AG04449 (cell line): ENCODE data around the gene SIPA1L2.

Source experiments
- CTCF ChIA-PET: fragments of 350-600 bp; formaldehyde crosslinking; extraction: SDS; loops from one replicate; lab custom pipeline; 2021; ENCODE audit warnings: antibody characterized with exemption; lab: Yijun Ruan, JAX
- POLR2A ChIA-PET: fragments of 400-600, 350-600 bp; formaldehyde crosslinking; extraction: SDS; loops from one replicate; lab custom pipeline; 2020; ENCODE audit warnings: antibody characterized with exemption, inconsistent platforms; lab: Yijun Ruan, JAX
- DNase-seq: peaks from one replicate; pipeline ENCODE4 v3.0.0-alpha.2; 2010; ENCODE audit warnings: low read depth, low spot score
- H3K4me3 ChIP-seq: 2 replicates; pipeline ENCODE4 v1.5.1; 2011; ENCODE audit warnings: low read depth, mild to moderate bottlenecking, control low read depth, low read length
- TF ChIP-seq, protein P1 (sequence below): IDR thresholded peaks from one replicate; pipeline ENCODE4 v1.5.1; 2011; ENCODE audit warnings: mild to moderate bottlenecking, moderate library complexity, low read length, control low read depth, inconsistent platforms; ENCODE audit not compliant: insufficient read depth; ENCODE audit errors: missing control alignments

SIPA1L2 gene

DNA sequence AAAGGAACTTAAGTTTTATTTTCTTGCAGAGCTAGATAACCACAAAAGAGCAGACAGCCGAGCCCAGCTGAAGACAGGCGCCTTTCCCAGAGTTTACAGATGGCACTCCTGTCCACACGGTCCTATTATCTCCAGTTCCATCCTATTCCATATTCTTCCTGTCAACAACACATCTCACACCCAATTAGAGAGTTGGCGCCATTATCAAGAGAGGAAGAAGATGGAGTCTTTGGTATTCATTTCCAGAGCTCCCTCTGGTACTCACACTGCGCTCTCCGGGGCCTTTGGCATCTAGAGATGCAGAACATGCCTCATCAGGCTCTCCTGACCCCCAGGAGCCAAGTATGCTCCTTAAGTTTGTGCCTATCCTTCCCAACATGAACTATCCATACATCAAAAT lies 43.3 kb upstream of the SIPA1L2 start:
- ChIA-PET CTCF (no interaction called here), POLR2A (no interaction called here)
- no peak for DNase-seq
- no peak overlapping the region for H3K4me3 ChIP-seq
- TF ChIP-seq, protein P1, sequence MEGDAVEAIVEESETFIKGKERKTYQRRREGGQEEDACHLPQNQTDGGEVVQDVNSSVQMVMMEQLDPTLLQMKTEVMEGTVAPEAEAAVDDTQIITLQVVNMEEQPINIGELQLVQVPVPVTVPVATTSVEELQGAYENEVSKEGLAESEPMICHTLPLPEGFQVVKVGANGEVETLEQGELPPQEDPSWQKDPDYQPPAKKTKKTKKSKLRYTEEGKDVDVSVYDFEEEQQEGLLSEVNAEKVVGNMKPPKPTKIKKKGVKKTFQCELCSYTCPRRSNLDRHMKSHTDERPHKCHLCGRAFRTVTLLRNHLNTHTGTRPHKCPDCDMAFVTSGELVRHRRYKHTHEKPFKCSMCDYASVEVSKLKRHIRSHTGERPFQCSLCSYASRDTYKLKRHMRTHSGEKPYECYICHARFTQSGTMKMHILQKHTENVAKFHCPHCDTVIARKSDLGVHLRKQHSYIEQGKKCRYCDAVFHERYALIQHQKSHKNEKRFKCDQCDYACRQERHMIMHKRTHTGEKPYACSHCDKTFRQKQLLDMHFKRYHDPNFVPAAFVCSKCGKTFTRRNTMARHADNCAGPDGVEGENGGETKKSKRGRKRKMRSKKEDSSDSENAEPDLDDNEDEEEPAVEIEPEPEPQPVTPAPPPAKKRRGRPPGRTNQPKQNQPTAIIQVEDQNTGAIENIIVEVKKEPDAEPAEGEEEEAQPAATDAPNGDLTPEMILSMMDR = no peak

DNA sequence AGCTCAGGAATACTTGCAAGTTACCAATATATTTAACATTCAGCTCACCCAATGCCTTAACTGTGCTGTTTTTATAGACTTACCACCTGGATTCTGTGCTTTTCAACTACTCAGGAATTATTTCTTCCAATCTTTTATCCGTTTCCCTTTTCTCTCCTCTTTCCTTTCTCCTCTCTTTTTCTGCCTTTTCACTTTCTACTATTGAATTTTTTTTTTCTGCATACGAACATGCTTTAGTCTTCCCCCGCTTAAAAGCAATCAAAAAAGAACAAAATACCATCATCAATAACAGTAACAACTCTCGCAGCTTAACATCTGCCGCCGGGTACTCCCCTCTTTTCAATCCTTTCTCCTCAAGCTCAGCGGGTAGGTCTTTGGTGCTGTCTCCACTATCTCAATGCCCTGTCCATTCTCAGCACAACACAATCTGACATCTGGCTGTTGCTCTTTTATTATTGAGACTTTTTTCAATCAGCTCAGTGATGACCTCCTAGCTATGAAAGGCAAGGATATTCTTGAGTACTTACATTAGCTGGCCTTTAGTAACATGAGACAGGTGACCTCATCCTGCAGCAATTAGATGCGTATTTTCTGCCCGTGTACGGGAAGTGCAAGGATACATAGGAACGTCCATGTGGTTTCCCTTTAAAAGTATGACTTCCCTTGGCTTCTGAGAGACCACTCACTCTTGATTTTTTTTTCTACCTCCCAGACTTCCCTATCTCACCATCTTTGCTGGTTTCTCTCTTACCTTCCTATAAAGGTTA lies 40.2 kb upstream of the SIPA1L2 start:
- CTCF ChIA-PET = no interaction called here

DNA sequence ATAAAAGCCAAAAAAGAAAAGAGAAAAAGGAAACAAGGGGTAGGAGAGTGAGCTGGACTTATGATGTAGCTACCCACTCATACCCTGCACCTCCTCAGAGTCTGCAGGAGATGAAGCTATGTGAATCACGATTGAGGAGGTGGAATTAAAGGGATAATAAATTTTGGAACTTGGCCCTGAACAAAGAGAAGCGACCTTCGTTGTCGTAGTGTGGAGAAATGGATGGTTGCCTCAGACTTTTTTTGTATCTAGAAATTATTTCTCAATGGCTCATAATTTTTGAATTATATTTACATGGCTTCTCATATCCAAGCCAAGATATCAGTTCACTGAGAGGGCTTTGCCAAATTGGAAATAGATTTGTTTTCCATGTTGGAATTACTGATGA lies 37.8 kb upstream of the SIPA1L2 start:
- TF ChIP-seq, protein P1 = no peak
- ChIA-PET POLR2A (no interaction called here), CTCF (no interaction called here)
- no peak for DNase-seq
- no peak overlapping the region for H3K4me3 ChIP-seq

More for the DNA sequence above, 40.2 kb upstream of the SIPA1L2 start:
- DNase-seq = no peak
- TF ChIP-seq, protein P1 = no peak
- POLR2A ChIA-PET = interaction anchor here (0.6 kb wide), 1 partner anchor 8 kb away, joined by 3 read pairs; no protein-coding TSS in a partner anchor
- H3K4me3 ChIP-seq = no peak overlapping the region

DNA sequence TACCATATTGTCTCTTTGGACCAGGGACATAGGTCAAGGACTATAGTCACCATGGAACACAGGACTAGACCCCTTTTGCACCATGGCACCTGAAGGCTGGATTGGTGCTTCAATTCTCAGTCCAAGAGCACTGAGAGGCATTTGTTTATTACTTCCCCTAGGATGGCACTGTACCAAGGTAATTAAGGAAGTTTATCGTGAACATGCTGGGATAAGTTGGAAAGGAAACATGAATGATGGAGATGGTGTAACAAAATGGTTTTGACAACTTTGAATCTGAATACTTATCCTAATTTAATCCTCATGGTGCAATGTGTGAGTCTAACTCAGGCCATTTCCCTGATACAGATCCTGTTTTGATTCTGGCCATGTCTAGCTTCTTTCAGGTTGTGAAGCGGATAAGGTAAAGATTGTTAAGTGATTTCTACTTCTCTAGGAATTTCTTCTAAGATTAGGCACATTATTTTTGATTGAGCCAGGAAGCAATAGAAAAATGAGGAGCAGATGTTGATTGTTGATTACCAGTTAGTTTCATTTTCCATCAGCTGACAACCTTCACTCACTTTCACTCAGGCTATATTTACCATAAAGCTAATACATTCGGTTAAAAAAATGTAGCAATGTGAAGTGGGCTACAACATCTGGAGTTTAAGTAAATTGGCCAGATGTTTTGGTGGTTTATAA lies 37.3 kb upstream of the SIPA1L2 start:
- CTCF ChIA-PET = no interaction called here
- TF ChIP-seq, protein P1 = no peak
- POLR2A ChIA-PET = no interaction called here
- no peak overlapping the region for H3K4me3 ChIP-seq
- no peak for DNase-seq

DNA sequence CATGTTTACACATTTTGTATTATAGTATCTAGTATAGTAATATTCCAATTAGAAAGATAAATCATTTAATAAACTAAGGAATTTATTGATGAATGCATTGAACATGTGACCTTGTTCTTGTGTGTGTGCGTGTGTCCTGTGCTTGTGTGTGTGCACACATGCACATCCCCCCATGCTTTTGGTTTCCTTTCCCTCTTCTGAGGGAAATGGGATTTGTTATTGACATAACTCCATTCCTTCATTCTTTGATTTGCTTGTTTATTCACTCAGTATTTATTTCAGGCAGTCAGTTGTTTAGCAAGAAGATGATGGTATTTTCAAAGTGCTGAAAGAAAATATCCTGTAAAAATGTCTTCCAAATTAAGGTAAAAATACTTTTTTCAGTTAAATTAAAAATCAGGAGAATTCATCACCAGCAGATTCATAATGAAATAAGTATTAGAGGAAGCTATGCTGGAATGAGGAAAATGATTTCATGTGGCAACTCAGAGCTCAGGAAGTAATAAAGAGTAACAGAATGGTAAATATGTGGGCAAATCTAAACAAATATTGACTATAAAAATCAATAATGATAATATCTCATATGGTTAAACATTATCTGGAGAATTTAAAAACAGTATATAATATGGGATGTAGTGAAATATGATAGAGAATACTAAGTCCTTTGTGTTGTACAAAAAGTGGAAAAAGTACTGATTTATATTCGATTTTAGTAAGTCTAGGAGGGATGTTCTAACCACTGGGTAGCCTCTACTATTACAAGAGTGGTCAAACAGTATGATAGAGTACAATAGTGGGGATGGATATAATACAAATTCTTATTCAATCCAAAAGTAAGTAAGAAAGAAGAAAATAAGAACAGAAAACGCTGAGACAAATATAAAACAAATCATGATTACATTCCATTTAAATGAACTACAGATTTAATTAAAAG lies 35.2 kb upstream of the SIPA1L2 start:
- H3K4me3 ChIP-seq = no peak overlapping the region
- POLR2A ChIA-PET = no interaction called here
- CTCF ChIA-PET = no interaction called here
- TF ChIP-seq, protein P1 = no peak
- DNase-seq = no peak
